Forelimb muscle (tissue), 1 donor: Measurements from ENCODE around the gene TJP2. TPM values are rescaled to one million over a fixed set of nuclear protein-coding genes. Genes with fewer than 3 reads are reported as not detected.
"Not testable (repeated sequence)": the region's sequence is repeated elsewhere in the genome, so short reads cannot be mapped to it uniquely, and the experiment has no call there.

Experiments
- DNase-seq: peaks from one replicate; pipeline ENCODE4 v3.0.0-alpha.2; 2013; ENCODE audit warnings: low read depth
- polyA plus RNA-seq: library from polyadenylated mRNA; unstranded; fragments of 120-200 nt; gene quantifications from one replicate; pipeline ENCODE4 v1.2.1, GENCODE V29; 2013; ENCODE audit not compliant: insufficient read length

TJP2 gene
- polyA plus RNA-seq, 1 donor, result 9.7 TPM

GRCh38 chr9:69292078-69292477, 118.0 kb downstream of the TJP2 start:
- no peak for DNase-seq

GRCh38 chr9:69293156-69293555, 119.1 kb downstream of the TJP2 start:
- no peak for DNase-seq

DNA sequence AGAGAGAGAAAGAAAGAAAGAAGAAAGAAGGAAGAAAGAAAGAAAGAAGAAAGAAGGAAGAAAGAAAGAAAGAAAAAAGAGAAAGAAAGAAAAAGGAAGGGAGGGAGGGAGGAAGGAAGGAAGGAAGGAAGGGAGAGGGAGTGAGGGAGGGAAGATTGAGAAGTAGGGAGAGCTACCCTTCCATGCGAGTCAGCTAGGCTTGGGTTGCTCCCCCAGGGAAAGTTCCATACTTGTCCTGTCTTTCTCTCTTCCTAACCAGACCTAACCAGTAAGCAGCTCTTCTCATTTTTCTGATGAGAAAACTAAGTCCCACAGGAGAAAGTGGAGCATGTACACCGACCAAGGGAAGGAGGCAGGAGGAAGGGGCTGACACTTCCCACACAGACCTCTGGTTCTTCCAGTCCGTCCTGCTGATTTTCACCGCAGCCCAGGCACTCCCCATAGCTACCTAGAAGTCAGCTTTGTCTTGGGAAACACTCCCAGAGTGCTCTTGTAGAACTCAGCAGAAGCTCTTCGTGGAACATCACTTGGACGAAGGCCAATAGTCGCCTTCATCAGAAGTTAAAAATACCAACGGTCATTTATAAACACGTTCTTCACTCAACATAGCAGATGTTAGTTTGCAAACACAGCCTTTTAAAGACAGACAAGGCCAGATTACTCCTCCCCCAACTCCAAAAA, 121.9 kb downstream of the TJP2 start:
- peak; percentile 1 for DNase-seq

DNA sequence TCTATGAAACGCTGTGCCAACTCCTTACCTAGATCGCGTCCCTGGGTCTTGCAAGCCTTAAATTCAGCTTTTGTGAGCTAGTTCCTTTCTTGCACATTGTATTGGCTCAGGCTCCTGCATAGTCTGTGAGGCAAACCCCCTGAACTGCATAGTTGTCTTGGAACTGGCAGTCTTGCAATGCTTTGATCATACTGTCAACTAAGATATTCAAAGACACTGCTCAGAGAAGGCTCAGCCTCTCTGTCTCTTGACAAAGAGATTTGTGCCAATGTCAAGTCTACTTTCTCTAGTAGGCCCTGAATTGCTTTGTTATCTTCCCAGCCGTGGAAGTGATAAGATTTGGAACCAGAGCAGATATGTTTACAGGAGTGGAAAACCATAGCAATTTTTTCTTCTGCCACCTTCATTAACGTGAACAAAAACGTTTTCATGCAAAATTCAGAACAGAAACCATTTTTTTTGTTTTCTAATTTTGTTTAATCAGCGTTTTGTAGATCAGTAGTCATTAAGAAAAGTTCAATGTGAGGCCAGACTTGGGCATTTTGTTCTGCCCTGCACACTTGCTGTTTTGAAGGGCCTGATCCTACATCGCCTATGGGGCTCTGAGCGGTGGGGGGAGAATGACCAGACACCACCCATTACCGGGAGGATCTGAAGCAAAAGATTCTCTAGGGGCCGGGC, 123.4 kb downstream of the TJP2 start:
- DNase-seq, result no peak

DNA sequence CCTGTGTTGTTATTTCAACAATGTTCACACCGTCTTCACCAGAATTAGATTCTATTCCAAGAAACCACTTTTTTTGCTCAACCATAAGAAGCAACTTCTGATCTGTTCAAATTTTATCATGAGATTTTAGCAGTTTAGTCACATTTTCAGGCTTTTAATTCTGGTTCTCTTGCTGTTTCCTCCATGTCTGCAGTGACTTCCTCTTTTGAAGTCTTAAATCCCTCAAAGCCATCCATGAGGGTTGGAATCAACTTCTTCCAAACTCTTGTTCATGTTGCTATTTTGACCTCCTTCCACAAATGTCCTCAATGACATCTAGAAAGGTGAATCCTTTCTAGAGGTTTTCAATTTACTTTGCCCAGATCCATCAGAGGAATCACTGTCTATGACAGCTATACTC, 125.2 kb downstream of the TJP2 start:
- DNase-seq, result no peak

DNA sequence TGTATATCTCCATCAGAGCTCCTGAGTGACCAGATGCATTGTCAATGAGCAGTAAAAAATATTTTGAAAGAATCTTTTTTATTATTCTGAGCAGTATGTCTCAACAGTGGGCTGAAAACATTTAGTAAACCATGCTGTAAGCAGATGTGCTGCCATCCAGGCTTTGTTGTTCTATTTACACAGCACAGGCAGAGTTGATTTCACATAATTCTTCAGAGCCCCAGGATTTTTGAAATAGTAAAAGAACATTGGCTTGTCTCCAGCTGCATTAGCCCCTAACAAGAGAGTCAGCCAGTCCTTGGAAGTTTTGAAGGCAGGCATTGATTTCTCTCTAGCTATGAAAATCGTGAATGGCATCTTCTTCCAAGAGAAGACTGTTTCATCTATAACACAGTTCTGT, 125.7 kb downstream of the TJP2 start:
- DNase-seq, result no peak

- no peak for DNase-seq
Observed at GRCh38 chr9:69303331-69303730, 129.3 kb downstream of the TJP2 start.

DNA sequence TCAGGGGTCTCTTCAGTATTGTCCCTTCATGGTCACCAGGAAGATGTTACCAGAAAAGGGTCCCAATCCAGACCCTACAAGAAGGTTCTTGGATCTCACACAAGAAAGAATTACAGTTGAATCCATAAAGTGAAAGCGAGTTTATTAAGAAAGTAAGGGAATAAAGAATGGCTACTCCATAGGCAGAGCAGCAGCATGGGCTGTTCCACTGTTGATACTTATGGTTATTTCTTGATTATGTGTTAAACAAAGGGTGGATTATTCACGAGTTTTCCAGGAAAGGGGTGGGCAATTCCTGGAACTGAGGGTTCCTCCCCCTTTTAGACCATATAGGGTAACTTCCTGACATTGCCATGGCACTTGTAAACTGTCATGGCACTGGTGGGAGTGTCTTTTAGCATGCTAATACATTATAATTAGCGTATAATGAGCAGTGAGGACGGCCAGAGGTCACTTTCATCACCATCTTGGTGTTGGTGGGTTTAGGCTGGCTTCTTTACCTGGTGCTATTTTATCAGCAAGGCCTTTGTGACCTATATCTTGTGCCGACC, 132.9 kb downstream of the TJP2 start:
- DNase-seq, result not testable (repeated sequence)

DNA sequence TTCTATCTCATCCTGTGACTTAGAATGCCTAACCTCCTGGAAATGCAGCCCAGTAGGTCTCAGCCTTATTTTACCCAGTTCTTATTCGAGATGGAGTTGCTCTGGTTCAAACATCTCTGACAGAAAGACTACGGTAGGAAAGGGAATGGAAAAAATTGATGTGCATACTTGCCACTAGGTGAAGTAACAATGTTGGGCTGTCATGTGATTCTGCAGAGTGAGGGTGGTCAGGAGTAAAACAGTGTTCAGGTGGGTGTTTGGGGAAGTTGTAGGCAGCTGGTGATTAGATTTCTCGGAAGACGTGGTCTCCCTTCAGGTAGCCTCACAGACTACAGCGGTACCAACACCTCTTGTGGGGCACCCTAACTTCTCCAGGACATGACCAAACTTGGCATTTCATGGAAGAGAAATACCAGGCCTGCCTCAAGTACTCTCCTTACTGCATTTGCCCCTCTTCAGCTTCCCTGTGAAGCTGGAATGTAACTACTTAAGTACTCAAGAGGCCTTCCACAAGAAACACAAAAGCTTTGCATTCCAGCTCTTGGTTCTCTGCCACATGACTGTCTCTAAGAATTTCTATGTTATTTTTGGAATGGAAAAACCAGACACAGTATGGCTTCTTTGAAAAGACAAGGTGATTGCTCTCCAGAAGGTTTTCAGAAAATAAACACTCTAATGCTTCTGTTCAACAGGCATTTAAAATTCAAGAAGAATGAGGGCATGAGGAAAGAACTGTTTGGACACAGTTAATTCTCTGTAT, 133.5 kb downstream of the TJP2 start:
- DNase-seq, result no peak

DNA sequence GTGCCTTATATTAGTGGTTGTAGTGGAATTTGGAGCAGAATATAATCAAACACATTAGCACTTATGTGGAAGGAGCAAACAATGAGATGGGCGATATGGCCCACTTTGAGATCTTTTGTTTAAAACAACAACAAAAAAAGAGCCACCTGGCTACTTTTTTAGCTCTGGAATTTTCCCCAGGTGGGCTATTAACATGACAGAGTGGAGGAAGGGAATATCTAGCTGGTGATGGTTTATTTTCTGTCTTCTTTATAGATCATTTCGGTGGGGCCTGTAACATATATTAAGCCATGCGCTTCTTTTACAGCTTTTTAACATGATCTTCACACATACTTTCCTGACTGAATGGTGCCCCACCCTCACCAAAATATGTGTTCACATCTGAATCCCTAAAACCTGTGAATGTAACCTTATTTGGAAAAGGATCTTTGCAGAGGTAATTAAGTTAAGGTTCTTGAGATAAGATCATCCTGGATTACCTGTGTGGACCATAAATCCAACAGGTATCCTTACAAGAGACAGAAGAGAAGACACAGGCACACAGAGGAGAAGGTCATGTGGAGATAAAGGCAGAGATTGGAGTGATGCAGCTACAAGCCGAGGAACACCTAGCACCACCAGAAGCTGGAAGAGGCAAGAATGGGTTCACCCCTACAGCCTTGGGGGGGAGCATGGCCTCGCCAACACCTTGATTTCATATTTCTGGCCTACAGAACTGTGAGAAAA, 134.3 kb downstream of the TJP2 start:
- DNase-seq, result no peak

GRCh38 chr9:69313175-69313574, 139.1 kb downstream of the TJP2 start:
- DNase-seq, result no peak

- DNase-seq, result no peak
Observed at GRCh38 chr9:69314547-69314946, 140.5 kb downstream of the TJP2 start.

DNA sequence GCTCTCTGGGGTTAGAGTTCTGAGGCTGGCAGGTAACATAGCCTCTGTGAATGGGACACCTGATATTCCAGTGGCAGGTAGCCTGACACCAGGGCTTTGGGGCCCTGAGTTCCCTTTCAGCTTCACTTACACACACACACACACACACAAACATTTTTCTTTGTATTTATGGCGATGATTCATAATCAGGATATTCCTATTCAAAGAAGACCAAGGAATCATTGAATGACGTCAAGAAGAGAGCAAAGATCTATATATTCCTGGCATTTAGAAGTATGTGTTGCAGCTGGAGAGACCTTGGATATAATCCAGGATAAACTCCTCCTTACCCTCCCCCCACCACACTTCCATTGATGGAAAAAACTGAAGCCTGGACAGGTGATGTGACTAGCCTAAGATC, 143.0 kb downstream of the TJP2 start:
- no peak for DNase-seq

DNA sequence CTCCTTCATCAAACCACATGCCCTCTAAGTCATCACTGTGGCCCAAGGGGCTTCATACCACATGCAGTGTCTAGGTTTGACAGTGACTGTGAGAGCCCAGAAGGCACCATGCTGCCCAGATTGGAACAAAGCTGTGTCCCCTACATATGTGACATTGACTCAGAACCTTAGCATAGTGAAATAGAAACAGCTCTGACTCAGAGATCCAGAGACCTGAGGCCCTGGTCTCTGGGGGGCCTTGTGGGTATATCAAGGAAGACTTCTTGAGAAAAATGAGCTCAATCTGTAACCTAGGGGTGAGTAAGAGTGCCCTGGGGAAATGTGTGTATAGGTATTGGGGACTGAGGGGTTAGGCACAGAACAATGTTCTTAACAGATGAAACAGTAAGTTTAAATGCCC, 143.8 kb downstream of the TJP2 start:
- DNase-seq, result no peak

DNA sequence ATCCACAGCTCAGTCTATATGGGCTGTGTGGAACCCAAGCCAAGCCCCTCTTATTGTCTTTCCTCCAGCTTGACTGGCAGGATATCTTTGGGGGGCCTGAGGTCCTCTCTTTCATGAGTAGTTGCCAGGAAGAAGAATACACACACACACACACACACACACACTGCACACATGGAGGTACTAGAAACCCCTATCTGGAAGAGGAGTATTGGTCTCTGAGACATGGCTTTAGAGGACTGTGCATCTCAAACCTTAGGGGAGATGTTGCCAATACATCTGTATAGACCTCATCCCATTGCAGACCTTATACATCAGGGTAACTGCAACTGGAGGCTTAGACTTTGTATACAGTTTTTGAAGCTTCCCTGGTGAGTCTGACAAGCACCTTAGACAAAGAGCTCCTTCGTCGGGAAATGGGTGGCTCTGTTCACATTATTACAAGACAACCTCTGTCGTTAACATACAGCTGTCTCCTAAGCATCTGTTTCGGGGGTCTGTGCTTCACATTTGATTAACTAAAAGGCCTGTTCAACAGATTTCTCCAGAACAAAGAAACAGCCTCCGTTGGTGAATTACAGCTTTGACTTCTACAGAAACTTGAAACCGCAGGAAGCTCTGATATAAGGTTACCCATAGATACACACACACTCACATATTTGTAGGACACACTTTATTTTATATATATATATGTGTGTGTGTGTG, 145.4 kb downstream of the TJP2 start:
- DNase-seq, result no peak

- no peak for DNase-seq
Observed at GRCh38 chr9:69322256-69322655, 148.2 kb downstream of the TJP2 start.

DNA sequence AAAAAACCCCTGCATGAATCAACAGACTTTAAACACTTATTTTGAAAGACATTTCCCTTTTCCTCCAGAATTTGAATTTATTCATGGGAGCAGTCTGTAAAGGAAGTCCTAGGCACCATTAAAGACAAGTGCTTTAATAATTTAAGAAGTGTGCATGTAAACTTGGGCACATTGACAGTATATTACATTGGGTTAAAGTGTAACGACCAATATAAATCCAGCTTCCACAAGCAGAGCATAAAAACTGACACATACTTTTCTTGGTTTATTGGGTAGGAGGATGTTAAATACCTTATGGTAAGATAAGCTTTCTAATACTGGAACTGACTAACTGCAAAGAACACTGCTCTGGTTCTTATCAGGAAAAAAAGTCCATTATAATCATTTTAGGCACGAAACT, 149.8 kb downstream of the TJP2 start:
- DNase-seq, result no peak
